ENCODE results near the gene PYURF.

Gene PYURF

GRCh38 chr4:88497859-88498409, 25.6 kb downstream of the PYURF start:
- no peak for DNase-seq (ENCODE audit: extremely low spot score)
- CTCF ChIA-PET: no interaction called here

GRCh38 chr4:88489100-88489761, 34.3 kb downstream of the PYURF start:
- CTCF ChIA-PET: no interaction called here
- TF ChIP-seq SUZ12 (IDR thresholded peaks at IDR 0.05): no peak
- TF ChIP-seq BHLHE40 (IDR thresholded peaks at IDR 0.05; ENCODE audit: borderline replicate concordance): no peak
- no peak for TF ChIP-seq HDGF (IDR thresholded peaks at IDR 0.05; ENCODE audit: borderline replicate concordance)
- POLR2A ChIA-PET: no interaction called here
- DNase-seq (ENCODE audit: extremely low spot score): no peak

More at GRCh38 chr4:88497859-88498409, 25.6 kb downstream of the PYURF start:
- TF ChIP-seq HDGF (IDR thresholded peaks at IDR 0.05; ENCODE audit: borderline replicate concordance): no peak
- TF ChIP-seq CTBP1 (IDR thresholded peaks at IDR 0.05; ENCODE audit: borderline replicate concordance): no peak
- TF ChIP-seq TARDBP (IDR thresholded peaks at IDR 0.05): no peak
- no peak for TF ChIP-seq FOXK2 (IDR thresholded peaks at IDR 0.05)
- TF ChIP-seq L3MBTL2 (conservative IDR thresholded peaks at IDR 0.05): no peak
- TF ChIP-seq NFRKB (IDR thresholded peaks at IDR 0.05): no peak
- TF ChIP-seq ZNF384 (IDR thresholded peaks at IDR 0.05): no peak
- POLR2A ChIA-PET: no interaction called here

GRCh38 chr4:88481537-88481936, 42.0 kb downstream of the PYURF start:
- POLR2A ChIA-PET: no interaction called here
- TF ChIP-seq FOXK2 (IDR thresholded peaks at IDR 0.05): no peak
- CTCF ChIA-PET: no interaction called here
- DNase-seq (ENCODE audit: extremely low spot score): no peak

- DNase-seq (ENCODE audit: extremely low spot score): no peak
- ChIA-PET CTCF (no interaction called here), POLR2A (no interaction called here)
- TF ChIP-seq NFRKB (IDR thresholded peaks at IDR 0.05) (no peak), L3MBTL2 (conservative IDR thresholded peaks at IDR 0.05) (no peak), PKNOX1 (IDR thresholded peaks at IDR 0.05) (no peak), FOXA1 (IDR thresholded peaks at IDR 0.05) (no peak), TARDBP (IDR thresholded peaks at IDR 0.05) (no peak), CTBP1 (IDR thresholded peaks at IDR 0.05; ENCODE audit: borderline replicate concordance) (no peak), ZNF384 (IDR thresholded peaks at IDR 0.05) (no peak), BHLHE40 (IDR thresholded peaks at IDR 0.05; ENCODE audit: borderline replicate concordance) (no peak), ELF4 (IDR thresholded peaks at IDR 0.05) (no peak), ARNT (IDR thresholded peaks at IDR 0.05) (no peak), FOXM1 (IDR thresholded peaks at IDR 0.05; ENCODE audit: borderline replicate concordance) (no peak), SP1 (IDR thresholded peaks at IDR 0.05) (no peak), SUZ12 (IDR thresholded peaks at IDR 0.05) (no peak)
Measured at GRCh38 chr4:88478247-88478646, 45.3 kb downstream of the PYURF start.

GRCh38 chr4:88477229-88477860, 46.2 kb downstream of the PYURF start:
- CTCF ChIA-PET: no interaction called here

More at GRCh38 chr4:88477229-88477860, 46.2 kb downstream of the PYURF start:
- POLR2A ChIA-PET: no interaction called here
- TF ChIP-seq ELF4 (IDR thresholded peaks at IDR 0.05) (no peak), SP1 (IDR thresholded peaks at IDR 0.05) (no peak), ZNF384 (IDR thresholded peaks at IDR 0.05) (no peak), L3MBTL2 (conservative IDR thresholded peaks at IDR 0.05) (no peak), TARDBP (IDR thresholded peaks at IDR 0.05) (no peak), CTBP1 (IDR thresholded peaks at IDR 0.05; ENCODE audit: borderline replicate concordance) (no peak), BHLHE40 (IDR thresholded peaks at IDR 0.05; ENCODE audit: borderline replicate concordance) (no peak), FOXM1 (IDR thresholded peaks at IDR 0.05; ENCODE audit: borderline replicate concordance) (no peak), NFRKB (IDR thresholded peaks at IDR 0.05) (no peak), LEF1 (IDR thresholded peaks at IDR 0.05; ENCODE audit: borderline replicate concordance) (no peak), ARNT (IDR thresholded peaks at IDR 0.05) (no peak), FOXA1 (IDR thresholded peaks at IDR 0.05) (no peak), SUZ12 (IDR thresholded peaks at IDR 0.05) (no peak), PKNOX1 (IDR thresholded peaks at IDR 0.05) (no peak), HDGF (IDR thresholded peaks at IDR 0.05; ENCODE audit: borderline replicate concordance) (no peak), FOXK2 (IDR thresholded peaks at IDR 0.05) (no peak)
- no peak for DNase-seq (ENCODE audit: extremely low spot score)
